NCI-H526 (cell line): Measurements from ENCODE around the gene USP2.

Experiments
- DNase-seq, 2 experiments: peaks; one replicate each; lab custom pipeline; 2025; lab: John Stamatoyannopoulos, UW

USP2 gene

GRCh38 chr11:119341222-119342022, 40.1 kb downstream of the USP2 start:
- DNase-seq, result peak in 1 of 2 experiments; percentile 52

GRCh38 chr11:119340335-119341221, 40.9 kb downstream of the USP2 start, which contains the start of gene C1QTNF5:
TSS of gene C1QTNF5 (minus strand) at chr11:119340883. CDS start at chr11:119340397, 486 bp downstream.
- no peak for DNase-seq

- peak in 1 of 2 experiments; percentile 90 for DNase-seq
Measured at GRCh38 chr11:119339589-119340334, 41.7 kb downstream of the USP2 start.

DNA sequence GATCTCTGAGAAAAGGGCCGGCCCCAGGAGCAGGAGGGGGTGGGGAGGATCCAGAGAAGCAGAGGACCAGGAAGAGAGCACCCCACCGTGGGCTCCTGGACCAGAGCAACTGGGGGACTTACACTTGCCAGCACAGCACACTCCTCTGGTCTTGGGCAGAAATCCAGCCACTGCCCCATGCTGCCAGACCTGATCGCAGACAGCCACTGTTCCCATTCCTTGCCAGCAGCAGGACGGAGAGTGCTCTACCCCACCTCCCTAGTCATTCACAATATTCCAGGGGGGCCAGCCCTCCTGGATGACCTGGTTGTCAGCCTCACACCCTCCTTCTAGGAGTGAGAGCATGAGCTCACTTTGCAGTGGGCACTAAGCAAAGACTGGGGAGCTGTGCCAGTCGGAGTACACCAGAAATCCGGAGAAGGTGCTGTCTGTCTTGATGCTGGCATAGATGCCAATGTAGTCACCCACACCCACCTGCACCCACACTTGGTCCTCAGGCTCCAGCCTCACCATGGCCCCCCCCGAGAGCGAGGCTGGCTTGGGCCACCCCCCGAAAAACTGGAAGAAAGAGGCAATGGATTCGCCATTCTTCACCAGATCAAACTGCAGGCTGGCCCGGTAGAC, 42.4 kb downstream of the USP2 start:
- DNase-seq, result peak in 1 of 2 experiments; percentile 60

GRCh38 chr11:119338318-119338890, 43.1 kb downstream of the USP2 start:
- DNase-seq, result peak; percentile 85 to 96

DNA sequence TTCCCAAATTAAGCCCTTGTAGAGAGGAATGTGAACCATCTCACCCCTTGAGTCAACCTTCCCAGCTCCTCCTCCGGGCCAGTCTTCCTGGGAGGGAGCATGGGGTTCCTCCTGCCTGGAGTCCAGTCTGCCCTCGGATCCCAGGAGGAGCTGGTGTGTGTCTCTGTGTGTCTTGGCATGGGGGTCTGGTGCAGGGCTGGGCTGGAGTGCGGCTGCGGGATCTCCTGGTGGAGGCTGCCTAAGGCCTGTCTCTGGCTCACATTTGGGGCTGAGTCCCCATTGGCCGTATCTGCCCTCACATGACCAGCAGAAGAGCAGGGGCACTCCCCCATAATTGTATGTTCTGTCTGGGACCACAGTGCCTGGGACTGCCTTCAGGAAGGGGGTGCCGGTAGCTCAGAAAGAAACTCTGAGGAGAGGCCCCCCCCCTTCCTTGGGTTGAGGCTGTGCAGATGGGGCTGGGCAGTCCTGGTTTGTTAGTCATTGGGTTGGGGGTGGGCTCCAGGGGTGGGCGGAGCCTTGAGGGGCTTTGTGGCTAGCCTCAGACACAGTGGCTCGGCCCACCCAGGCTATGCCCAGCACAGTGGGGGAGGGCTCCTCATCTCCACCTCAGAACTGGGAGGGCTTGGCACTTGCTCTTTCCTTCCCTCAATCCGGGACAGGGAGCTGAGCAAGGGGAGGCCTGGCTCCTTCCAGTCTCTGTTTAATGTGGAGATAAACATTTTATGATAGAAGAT, 43.7 kb downstream of the USP2 start:
- DNase-seq, result no peak

DNA sequence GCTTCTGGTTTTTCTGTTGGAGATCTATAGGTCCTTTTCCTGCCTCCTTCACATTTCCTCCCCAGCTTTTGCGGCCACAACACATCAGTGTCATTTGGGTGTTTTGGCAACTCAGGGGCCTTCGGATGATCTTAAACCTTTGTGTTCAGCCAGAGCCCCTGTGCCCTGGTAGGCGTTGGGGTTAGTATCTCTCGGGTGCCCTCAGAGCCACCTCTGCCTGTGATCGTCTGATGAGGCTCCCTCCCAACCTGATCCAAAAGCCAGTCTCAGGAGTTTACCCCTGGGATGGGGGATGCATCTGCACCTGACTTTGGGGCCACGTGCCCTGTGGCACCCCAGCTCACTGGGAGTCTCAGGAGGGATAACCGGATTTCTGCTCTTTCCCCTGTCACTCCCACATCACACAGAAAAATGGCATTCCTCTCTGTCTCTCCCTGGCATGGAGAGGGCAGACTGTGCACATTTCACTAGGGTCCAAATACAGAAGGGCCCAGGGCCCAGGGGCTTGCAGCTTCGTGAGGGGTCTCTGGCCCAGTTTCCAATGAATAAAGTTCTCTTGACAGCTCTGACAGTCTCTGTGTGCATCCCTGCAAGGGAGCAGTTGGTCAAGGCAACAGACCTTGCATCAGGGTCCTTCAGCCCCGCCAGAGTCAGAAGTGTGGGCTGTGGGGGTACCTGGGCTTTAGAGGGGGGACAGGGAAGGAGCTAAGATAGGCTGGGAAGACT, 44.6 kb downstream of the USP2 start:
- DNase-seq, result no peak

DNA sequence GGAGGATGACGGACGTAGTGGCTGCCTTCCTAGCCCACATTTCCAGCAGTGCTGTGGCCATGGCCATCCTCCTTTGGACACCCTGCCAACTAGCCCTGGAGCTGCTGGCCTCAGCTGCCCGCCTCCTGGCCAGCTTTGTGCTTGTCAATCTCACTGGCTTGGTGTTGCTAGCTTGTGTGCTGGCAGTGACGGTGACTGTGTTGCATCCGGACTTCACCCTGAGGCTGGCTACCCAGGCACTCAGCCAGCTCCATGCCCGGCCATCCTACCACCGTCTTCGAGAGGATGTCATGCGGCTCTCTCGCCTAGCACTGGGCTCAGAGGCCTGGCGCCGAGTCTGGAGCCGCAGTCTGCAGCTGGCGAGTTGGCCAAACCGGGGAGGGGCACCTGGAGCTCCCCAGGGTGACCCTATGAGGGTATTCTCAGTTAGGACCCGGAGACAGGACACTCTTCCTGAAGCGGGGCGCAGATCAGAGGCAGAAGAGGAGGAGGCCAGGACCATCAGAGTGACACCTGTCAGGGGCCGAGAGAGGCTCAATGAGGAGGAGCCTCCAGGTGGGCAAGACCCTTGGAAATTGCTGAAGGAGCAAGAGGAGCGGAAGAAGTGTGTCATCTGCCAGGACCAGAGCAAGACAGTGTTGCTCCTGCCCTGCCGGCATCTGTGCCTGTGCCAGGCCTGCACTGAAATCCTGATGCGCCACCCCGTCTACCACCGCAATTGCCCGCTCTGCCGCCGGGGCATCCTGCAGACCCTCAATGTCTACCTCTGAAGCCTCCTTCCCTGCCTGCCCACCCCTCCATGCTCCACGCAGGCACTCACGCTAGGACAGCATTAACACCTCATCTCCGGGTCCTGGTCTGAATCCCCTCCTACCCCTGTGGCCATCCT, 45.6 kb downstream of the USP2 start:
- no peak for DNase-seq

DNA sequence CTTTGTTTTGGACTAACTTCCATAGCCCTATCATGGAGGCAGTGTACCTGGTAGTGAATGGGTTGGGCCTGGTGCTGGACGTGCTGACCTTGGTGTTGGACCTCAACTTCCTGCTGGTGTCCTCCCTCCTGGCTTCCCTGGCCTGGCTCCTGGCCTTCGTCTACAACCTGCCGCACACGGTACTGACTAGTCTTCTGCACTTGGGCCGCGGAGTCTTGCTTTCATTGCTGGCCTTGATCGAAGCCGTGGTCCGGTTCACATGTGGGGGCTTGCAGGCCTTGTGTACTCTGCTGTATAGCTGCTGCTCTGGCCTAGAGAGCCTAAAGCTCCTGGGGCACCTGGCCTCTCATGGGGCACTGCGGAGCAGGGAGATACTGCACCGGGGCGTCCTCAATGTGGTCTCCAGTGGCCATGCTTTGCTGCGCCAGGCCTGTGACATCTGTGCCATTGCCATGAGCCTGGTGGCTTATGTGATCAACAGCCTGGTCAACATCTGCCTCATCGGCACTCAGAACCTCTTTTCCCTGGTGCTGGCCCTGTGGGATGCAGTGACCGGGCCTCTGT, 46.3 kb downstream of the USP2 start:
- DNase-seq, result no peak

DNA sequence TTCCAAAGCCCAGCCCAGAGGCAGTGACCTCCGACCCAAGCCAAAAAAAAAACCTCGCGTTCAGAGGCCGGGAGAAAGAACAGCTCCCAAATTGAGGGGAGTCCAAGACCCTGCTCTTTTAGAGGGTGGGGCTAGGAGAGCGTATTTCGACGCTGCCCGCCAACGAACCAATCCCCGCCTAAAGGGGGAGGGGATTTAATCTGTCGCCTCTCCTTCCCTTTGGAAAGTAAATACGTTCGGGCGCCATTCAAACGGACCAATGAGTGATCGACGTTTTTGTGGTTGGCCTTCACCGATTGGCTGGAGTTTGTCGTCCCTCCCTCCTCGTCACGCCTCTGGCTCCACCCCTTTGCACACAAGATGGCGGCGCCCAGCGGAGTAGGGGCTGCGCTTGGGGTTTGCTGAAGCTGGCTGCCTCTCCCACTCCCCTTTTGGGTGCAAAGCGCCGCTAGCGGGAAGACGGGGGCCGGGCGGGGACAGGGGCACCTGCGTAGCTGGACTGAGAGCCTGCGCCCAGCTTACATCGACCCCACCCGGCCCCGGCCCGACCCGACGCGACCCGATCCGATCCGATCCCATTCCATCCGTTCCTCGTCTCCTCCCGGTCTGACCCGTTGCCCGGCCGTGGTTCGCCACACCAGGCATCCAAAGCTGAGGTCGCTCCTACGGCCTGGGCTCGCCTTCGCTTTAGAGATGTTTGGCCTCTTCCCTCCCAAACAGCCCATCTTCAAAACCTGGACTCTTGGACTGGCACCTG, 47.1 kb downstream of the USP2 start, which contains the start of gene RNF26:
Gene RNF26, plus strand, starts transcription at position 354 of the 757 bp plus-strand sequence. CDS start 596 bp downstream, outside the sequence.
- DNase-seq, result peak; percentile 100

DNA sequence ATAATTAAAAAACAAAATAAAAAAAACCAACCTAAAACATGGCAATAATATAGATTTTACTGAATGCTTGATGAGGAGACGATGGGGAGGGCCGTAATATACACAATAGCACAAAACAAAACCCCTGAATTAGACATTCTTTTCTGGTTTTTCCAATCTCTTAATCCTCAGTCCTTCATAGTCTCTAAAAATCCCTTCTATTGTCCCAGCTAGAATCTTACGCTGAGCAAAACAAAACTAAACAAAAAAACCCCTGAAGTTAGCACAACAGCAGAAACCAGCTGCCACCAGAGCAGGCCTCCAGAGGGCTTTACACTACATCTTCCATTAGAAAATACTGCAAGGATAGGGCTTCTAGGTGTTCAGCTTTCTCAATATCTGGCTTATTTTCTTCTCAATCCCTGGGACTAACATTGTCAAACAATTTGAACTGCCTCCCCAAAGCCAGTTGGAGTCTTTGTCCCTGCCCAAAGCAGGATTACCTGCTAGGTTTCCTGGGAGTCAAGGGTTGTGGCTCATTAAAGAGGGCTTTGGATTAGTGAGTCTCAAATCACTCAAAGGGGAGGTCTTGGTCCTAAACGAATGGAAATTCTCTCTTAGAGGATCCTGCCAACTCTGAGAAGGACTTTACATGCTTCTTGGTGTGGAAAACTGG, 49.3 kb downstream of the USP2 start:
- no peak for DNase-seq

DNA sequence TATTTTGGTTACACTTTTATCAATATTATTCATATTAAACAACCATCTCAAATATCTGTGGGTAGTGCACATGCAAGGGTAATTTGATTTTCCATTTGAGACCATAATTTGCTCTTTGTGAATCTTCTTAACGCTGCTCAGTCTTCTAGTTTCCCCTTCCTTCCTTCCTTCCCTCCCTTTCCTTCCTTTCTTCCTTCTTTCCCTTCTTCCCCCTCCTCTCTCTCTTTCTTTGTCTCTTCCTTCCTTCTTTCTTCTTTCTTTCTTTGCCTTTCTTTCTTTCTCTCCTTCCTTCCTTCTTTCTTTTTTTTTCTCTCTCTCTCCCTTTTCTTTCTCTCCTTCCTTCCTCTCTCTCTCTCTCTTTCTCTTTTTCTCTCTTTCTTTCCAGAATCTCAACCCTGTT, 51.3 kb downstream of the USP2 start:
- DNase-seq, result no peak

- no peak for DNase-seq
Measured at GRCh38 chr11:119329320-119329719, 52.2 kb downstream of the USP2 start.

GRCh38 chr11:119324189-119324588, 57.3 kb downstream of the USP2 start:
- no peak for DNase-seq

DNA sequence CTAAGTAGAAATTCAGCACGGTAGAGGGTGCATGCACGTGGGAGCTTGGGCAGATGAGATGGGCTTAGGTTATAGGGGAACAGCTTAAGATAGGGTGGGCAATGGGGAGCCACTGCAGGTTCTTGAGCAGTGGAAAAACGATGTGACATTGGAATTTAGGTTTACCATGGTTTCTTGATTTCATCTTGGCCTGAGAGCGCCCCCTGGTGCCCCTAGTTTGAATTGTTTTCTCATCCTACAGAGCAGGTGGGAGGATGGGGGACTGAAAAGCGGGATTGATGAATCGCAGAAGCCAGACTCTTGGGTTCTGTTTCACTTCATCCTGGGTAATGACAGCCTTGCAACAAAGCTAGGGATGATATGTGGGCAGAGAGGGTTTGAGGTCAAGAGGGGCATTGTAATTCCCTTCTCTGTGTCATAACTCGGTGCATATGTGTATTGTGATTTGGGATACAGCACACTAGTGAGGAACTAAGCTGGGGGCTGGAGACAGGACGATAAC, 57.9 kb downstream of the USP2 start:
- DNase-seq, result peak; percentile 74 to 96

DNA sequence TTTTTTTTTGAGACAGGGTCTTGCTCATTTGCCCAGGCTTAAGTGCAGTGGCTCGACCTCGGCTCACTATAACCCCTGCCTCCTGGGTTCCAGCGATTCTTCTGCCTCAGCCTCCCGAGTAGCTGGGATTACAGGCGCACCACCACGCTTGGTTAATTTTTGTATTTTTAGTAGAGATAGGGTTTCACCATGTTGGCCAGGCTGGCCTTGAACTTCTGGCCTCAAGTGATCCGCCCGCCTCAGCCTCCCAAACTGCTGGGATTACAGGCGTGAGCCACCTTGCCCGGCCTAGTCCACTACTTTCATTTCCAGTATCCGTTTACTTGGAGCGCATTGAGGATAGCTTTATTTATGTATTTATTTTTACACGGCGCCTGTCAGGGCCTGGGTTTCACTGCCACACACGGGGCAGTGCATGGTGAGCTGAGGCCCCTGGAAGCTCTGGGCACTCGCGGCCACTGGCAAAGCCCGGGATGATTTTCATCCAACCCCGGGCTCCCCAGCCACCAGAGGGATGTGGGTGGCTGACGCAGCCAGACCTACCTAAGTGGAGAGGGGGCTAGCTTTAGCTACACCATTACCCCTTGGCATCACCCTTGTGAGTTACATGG, 58.5 kb downstream of the USP2 start:
- no peak for DNase-seq

GRCh38 chr11:119322360-119322739, 59.1 kb downstream of the USP2 start:
- no peak for DNase-seq
